Peyer's patch (tissue), 4 donors: Measurements from ENCODE around the gene NRK.
"Not testable (repeated sequence)": the region's sequence is repeated elsewhere in the genome, so short reads cannot be mapped to it uniquely, and the experiment has no call there.

Experiments used
- CTCF ChIP-seq, 6 experiments: fragments of 450-650 bp in 4 of 6; fragments of 200-600 bp in 2 of 6; sonication (generic) in 1 of 6; IDR thresholded peaks; one replicate each; pipeline ENCODE4 v1.5.1; 2017 to 2019; ENCODE audit warnings: antibody characterized with exemption in 6 of 6, mild to moderate bottlenecking in 3 of 6, moderate library complexity in 1 of 6
- POLR2A ChIP-seq, 2 donors: fragments of 450-650 bp; IDR thresholded peaks; one replicate each; pipeline ENCODE4 v1.5.1; 2017; ENCODE audit warnings: antibody characterized with exemption in 2 of 2, mild to moderate bottlenecking in 2 of 2, moderate library complexity in 2 of 2

GRCh38 chrX:105988487-105988886 lies 166.1 kb downstream of the NRK start:
- TF ChIP-seq CTCF, POLR2A (IDR thresholded peaks at IDR 0.05): not testable (repeated sequence)
